Right cardiac atrium (tissue), 5 donors: ENCODE measurements around the gene ZCCHC4. TPM values are rescaled to one million over a fixed set of nuclear protein-coding genes. Genes with fewer than 3 reads are reported as not detected.

Experiments
- ATAC-seq, 2 donors: fragments of 200-7000 bp; cut with Tn5 transposase; one replicate each; pipeline versions ENCODE4 v1.8.0 to v1.9.1; 2020; ENCODE audit warnings: moderate library complexity in 2 of 2, mild to moderate bottlenecking in 1 of 2
- DNase-seq, 3 donors: peaks; one replicate each; pipeline ENCODE4 v3.0.0-alpha.2; 2020
- H3K27ac ChIP-seq: one replicate; pipeline ENCODE4 v1.5.1; 2013; ENCODE audit warnings: mild to moderate bottlenecking, low read length, control low read depth, moderate library complexity
- H3K27me3 ChIP-seq: one replicate; pipeline ENCODE4 v1.6.1; 2013; ENCODE audit not compliant: control insufficient read depth, insufficient read depth
- H3K4me1 ChIP-seq: one replicate; pipeline ENCODE4 v1.6.1; 2013; ENCODE audit warnings: low read length; ENCODE audit not compliant: control insufficient read depth, insufficient read depth
- H3K4me3 ChIP-seq: one replicate; pipeline ENCODE4 v1.5.1; 2013; ENCODE audit warnings: low read length, control low read depth
- H3K9me3 ChIP-seq: one replicate; pipeline ENCODE4 v1.6.1; 2013; ENCODE audit warnings: low read length; ENCODE audit not compliant: control insufficient read depth
- WGBS: extraction: QIAGEN DNeasy Blood & Tissue Kit; methylation state at CpG from one replicate; pipeline ENCODE4 v1.1.7; 2013; 5-methylcytosine and 5-hydroxymethylcytosine counted together
- intact Hi-C, 4 donors: fragments of 100-400 bp; cut with DNase I; formaldehyde crosslinking; loops; one replicate each; pipeline versions ENCODE4 v1.11.0 to v1.14.0; 2022 to 2023
- polyA plus RNA-seq: library from polyadenylated mRNA; stranded (reverse); fragments of 200-250 nt; gene quantifications from one replicate; pipeline ENCODE4 v1.2.3, GENCODE V29; 2013
- total RNA-seq, 4 donors: library from RNA; stranded (reverse); fragmentation: NEBNext Ultra II Directional; extraction: Animal tissue kit (Norgen Biotek cat#: 25700); gene quantifications; one replicate each; pipeline ENCODE4 v1.2.1, GENCODE V29; 2021
- donor health status: healthy with polysubstance abuse.
- donor health status: DM: no; HTN: yes; CAD: no.
- donor health status: DM: no; HTN: no; CAD: no.
- donor health status: DM: no; HTN: yes; CAD: no; lungs with severe emphysema.
- donor health status: DM: yes; HTN: yes; CAD: no.

ZCCHC4 gene
- total and polyA plus RNA-seq, 5 donors: 5.3 to 12.7 (median 10.9) TPM

DNA sequence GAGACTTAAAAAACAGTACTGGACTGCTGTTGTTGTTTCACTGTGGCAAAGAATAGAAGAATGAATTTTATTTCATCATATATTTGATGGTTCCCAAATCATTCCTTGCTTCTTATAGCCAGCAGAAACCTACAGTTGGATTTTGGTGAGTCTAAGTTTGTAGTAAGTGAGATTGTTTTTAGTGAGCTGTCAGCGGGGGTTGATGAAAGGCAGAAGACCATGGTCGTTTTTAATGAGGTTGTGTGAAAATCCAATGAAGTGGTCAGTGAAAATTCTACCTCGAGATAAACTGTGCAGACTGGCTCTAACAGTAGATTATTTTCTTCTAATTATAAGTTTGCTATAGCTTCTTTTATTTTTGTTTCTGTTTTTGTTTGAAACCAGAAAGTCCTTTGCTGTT, 100.7 kb downstream of the ZCCHC4 start:
- intact Hi-C loops: no loop called here
- Histone ChIP-seq H3K27me3 (no peaks in the 10 kb centered on the region), H3K4me1 (no peaks in the 10 kb centered on the region), H3K4me3 (no peak overlapping the region), H3K27ac (no peak overlapping the region), H3K9me3 (no peaks in the 10 kb centered on the region)
- DNase-seq (no peak), ATAC-seq (no peak)
- WGBS: 43% methylated on average over 3 of the region's 3 CpGs

DNA sequence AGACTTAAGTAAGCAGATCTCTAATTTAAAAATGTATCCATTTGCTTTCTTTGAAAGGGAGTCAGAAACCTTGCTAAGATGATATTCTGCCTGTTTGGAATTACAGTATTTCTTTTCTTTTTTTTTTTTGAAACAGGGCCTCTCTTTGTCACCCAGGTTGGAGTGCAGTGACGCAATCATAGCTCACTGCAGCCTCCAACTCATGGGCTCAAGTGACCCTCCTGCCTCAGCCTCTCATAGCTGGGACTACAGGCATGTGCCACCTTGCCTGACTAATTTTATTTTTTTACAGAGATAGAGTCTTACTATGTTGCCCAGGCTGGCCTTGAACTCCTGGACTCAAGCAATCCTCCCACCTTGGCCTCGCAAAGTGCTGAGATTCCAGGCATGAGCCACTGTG, 104.4 kb downstream of the ZCCHC4 start:
- no peak overlapping the region for H3K27ac ChIP-seq
- no peaks in the 10 kb centered on the region for H3K27me3 ChIP-seq
- no peak overlapping the region for H3K4me3 ChIP-seq
- intact Hi-C loops: no loop called here
- no peak for ATAC-seq
- no peaks in the 10 kb centered on the region for H3K4me1 ChIP-seq
- over 99% methylated on average over 2 of the region's 2 CpGs for WGBS
- H3K9me3 ChIP-seq: no peaks in the 10 kb centered on the region
- DNase-seq: no peak

Other genes starting within 250 kb of the ZCCHC4 start
- gene SEPSECS, start 152.3 kb upstream of the ZCCHC4 start, total RNA-seq: 1 to 10 TPM; 4.4 to 6.4 (median 4.7) TPM
- 2.1 TPM for gene SEPSECS, start 152.3 kb upstream of the ZCCHC4 start, polyA plus RNA-seq
- 1 to 10 TPM; 2.3 to 4.0 (median 3.1) TPM for gene PI4K2B, start 78.7 kb upstream of the ZCCHC4 start, total RNA-seq
- gene PI4K2B, start 78.7 kb upstream of the ZCCHC4 start, polyA plus RNA-seq: 2.5 TPM
- gene ANAPC4, start 64.5 kb downstream of the ZCCHC4 start, total RNA-seq: 10 to 100 TPM; 13.9 to 16.0 (median 15.4) TPM
- 10.3 TPM for gene ANAPC4, start 64.5 kb downstream of the ZCCHC4 start, polyA plus RNA-seq